ENCODE measurements around the gene GAL.
A peak's percentile ranks its signal among the peaks of the same experiment; 100 is the strongest.

The GAL gene

GRCh38 chr11:68650801-68651200 is 33.5 kb upstream of the GAL start:
- DNase-seq (ENCODE audit: low spot score), result no peak
- TF ChIP-seq CTCF (IDR thresholded peaks at IDR 0.05), result no peak
- Histone ChIP-seq H3K4me3 (no peak overlapping the region), H3K27ac (no peak overlapping the region)

- TF ChIP-seq CTCF (IDR thresholded peaks at IDR 0.05), result no peak
- no peak overlapping the region for H3K27ac ChIP-seq
- no peak overlapping the region for H3K4me3 ChIP-seq
- peak; percentile 62 for DNase-seq (ENCODE audit: low spot score)
Measured at GRCh38 chr11:68651208-68651984, 32.9 kb upstream of the GAL start.

- no peak for TF ChIP-seq CTCF (IDR thresholded peaks at IDR 0.05)
- Histone ChIP-seq H3K4me3 (no peak overlapping the region), H3K27ac (no peak overlapping the region)
- DNase-seq (ENCODE audit: low spot score), result peak; percentile 58
Measured at GRCh38 chr11:68651985-68652682, 32.2 kb upstream of the GAL start.

- H3K4me3 ChIP-seq, result no peak overlapping the region
- no peak for TF ChIP-seq CTCF (IDR thresholded peaks at IDR 0.05)
- DNase-seq (ENCODE audit: low spot score), result no peak
- H3K27ac ChIP-seq, result no peak overlapping the region
Measured at GRCh38 chr11:68652683-68653156, 31.6 kb upstream of the GAL start.

- Histone ChIP-seq H3K27ac (no peak overlapping the region), H3K4me3 (no peak overlapping the region)
- DNase-seq (ENCODE audit: low spot score), result peak; percentile 56
- no peak for TF ChIP-seq CTCF (IDR thresholded peaks at IDR 0.05)
Measured at GRCh38 chr11:68653486-68654430, 30.6 kb upstream of the GAL start.

- no peak for TF ChIP-seq CTCF (IDR thresholded peaks at IDR 0.05)
- no peak overlapping the region for H3K4me3 ChIP-seq
- DNase-seq (ENCODE audit: low spot score), result no peak
- H3K27ac ChIP-seq, result no peak overlapping the region
Measured at GRCh38 chr11:68654978-68655377, 29.4 kb upstream of the GAL start.

Measured in coronary artery (tissue), 2 donors.